Measurements from ENCODE around the gene HS6ST3.

DNA sequence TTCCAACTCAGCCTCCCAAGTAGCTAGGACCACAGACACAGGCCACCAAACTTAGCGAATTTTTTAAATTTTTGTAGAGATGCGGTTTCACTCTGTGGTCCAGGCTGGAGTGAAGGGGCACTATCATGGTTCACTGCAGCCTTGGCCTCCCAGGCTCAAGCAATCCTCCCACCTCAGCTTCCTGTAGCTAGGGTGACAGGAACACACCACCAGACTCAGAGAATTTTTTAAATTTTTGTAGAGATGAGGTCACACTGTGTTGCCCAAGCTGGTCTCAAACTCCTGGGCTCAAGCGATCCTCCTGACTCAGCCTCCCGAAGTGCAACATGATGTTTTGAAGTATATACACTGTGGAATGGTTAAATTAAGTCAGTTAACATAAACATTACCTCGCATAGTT is 640.8 kb downstream of the HS6ST3 start:
- TF ChIP-seq, protein P1, sequence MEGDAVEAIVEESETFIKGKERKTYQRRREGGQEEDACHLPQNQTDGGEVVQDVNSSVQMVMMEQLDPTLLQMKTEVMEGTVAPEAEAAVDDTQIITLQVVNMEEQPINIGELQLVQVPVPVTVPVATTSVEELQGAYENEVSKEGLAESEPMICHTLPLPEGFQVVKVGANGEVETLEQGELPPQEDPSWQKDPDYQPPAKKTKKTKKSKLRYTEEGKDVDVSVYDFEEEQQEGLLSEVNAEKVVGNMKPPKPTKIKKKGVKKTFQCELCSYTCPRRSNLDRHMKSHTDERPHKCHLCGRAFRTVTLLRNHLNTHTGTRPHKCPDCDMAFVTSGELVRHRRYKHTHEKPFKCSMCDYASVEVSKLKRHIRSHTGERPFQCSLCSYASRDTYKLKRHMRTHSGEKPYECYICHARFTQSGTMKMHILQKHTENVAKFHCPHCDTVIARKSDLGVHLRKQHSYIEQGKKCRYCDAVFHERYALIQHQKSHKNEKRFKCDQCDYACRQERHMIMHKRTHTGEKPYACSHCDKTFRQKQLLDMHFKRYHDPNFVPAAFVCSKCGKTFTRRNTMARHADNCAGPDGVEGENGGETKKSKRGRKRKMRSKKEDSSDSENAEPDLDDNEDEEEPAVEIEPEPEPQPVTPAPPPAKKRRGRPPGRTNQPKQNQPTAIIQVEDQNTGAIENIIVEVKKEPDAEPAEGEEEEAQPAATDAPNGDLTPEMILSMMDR (IDR thresholded peaks at IDR 0.05 in 8 of 11, conservative IDR thresholded peaks at IDR 0.05 in 3 of 11), result no peak
- TF ChIP-seq POLR2A (IDR thresholded peaks at IDR 0.05), result no peak

Measured in spleen (tissue), 7 donors.